CD4-positive, alpha-beta T cell (primary cell): Measurements from ENCODE around the gene SIMC1. TPM values are rescaled to one million over a fixed set of nuclear protein-coding genes. Genes with fewer than 3 reads are reported as not detected.

Source experiments
- ATAC-seq: fragments of 200-7000 bp; cut with Tn5 transposase; one replicate; pipeline ENCODE4 v1.10.0; 2022; ENCODE audit warnings: mild to moderate bottlenecking; ENCODE audit not compliant: poor library complexity
- CTCF ChIA-PET: fragments of 350-600 bp; sonication (Branson Sonifier 250); formaldehyde crosslinking; loops from one replicate; lab custom pipeline; 2021; ENCODE audit warnings: antibody characterized with exemption, inconsistent platforms; lab: Charles Lee
- POLR2A ChIA-PET: fragments of 350-600 bp; sonication (Branson Sonifier 250); formaldehyde crosslinking; loops from one replicate; lab custom pipeline; 2021; ENCODE audit warnings: antibody characterized with exemption, inconsistent platforms; lab: Charles Lee
- DNase-seq, 14 experiments: peaks; one replicate each; pipeline ENCODE4 v3.0.0-alpha.2; 2013 to 2020; ENCODE audit warnings: mixed read lengths in 2 of 14
- H3K27ac ChIP-seq, 2 donors: one replicate each; pipeline versions ENCODE4 v1.5.1 to v1.7.0; 2013; ENCODE audit warnings: low read length in 2 of 2, low read depth in 1 of 2, mild to moderate bottlenecking in 1 of 2
- H3K27me3 ChIP-seq, 2 experiments: 1 replicate in 1 of 2; 2 replicates in 1 of 2; pipeline versions ENCODE4 v1.6.1 to v1.7.0; 2013; ENCODE audit warnings: low read length in 2 of 2, control low read depth in 1 of 2, mild to moderate bottlenecking in 1 of 2, moderate library complexity in 1 of 2; ENCODE audit not compliant: insufficient read depth in 2 of 2, control insufficient read depth in 1 of 2
- H3K36me3 ChIP-seq: one replicate; pipeline ENCODE4 v1.6.1; 2013; ENCODE audit warnings: low read length, control low read depth; ENCODE audit not compliant: insufficient read depth
- H3K4me1 ChIP-seq: one replicate; pipeline ENCODE4 v1.6.1; 2013; ENCODE audit warnings: low read length, control low read depth; ENCODE audit not compliant: insufficient read depth
- H3K4me3 ChIP-seq: one replicate; pipeline ENCODE4 v1.5.1; 2013; ENCODE audit warnings: mild to moderate bottlenecking, low read length, moderate library complexity
- H3K9me3 ChIP-seq, 2 experiments: 1 replicate in 1 of 2; 2 replicates in 1 of 2; pipeline versions ENCODE4 v1.6.1 to v1.7.0; 2013; ENCODE audit warnings: low read length in 2 of 2, mild to moderate bottlenecking in 2 of 2, control low read depth in 1 of 2, moderate library complexity in 1 of 2; ENCODE audit not compliant: control insufficient read depth in 1 of 2, insufficient read depth in 1 of 2
- H3K27ac Mint-ChIP-seq: one replicate; pipeline ENCODE4 v1.8.0; 2020; ENCODE audit warnings: mixed read lengths
- H3K27me3 Mint-ChIP-seq: one replicate; pipeline ENCODE4 v1.8.0; 2021; ENCODE audit warnings: mixed read lengths
- H3K36me3 Mint-ChIP-seq: one replicate; pipeline ENCODE4 v1.8.0; 2021; ENCODE audit warnings: low read depth, mixed read lengths
- H3K4me1 Mint-ChIP-seq: one replicate; pipeline ENCODE4 v1.8.0; 2021; ENCODE audit warnings: low read depth, mixed read lengths
- H3K4me3 Mint-ChIP-seq: one replicate; pipeline ENCODE4 v1.8.0; 2020; ENCODE audit warnings: mild to moderate bottlenecking, mixed read lengths
- H3K9me3 Mint-ChIP-seq: one replicate; pipeline ENCODE4 v1.8.0; 2020; ENCODE audit warnings: mixed read lengths
- CTCF ChIP-seq: fragments of 200-600 bp; IDR thresholded peaks from one replicate; pipeline ENCODE4 v1.8.0; 2022; ENCODE audit warnings: antibody characterized with exemption, mild to moderate bottlenecking
- intact Hi-C, 2 experiments: fragments of 100-400 bp; cut with DNase I in 1 of 2; cut with micrococcal nuclease in 1 of 2; formaldehyde crosslinking; loops; one replicate each; pipeline versions ENCODE4 v1.15.1 to v1.9.0; 2023 to 2025; cut with DNase I, micrococcal nuclease
- total RNA-seq, 174 experiments: library from RNA in 2 of 174; stranded (reverse) in 2 of 174; gene quantifications; one replicate each; pipeline ENCODE4 v1.2.3 and lab custom pipeline; 2021 to 2026

Gene SIMC1
- total RNA-seq, 2 experiments from 2014 or later = 15.4 to 17.4 TPM

GRCh38 chr5:176337913-176338312 is 99.7 kb downstream of the SIMC1 start:
- Histone ChIP-seq H3K27ac (no peak overlapping the region), H3K4me3 (no peak overlapping the region), H3K9me3 (peaks cover 4 to 8% of the 10 kb centered on the region in 2 experiments), H3K27me3 (no peaks in the 10 kb centered on the region), H3K36me3 (peaks cover 24% of the 10 kb centered on the region), H3K4me1 (no peaks in the 10 kb centered on the region)
- intact Hi-C loops = no loop called here
- Mint-ChIP-seq H3K27me3 (no peaks in the 10 kb centered on the region), H3K4me3 (no peak overlapping the region), H3K36me3 (peaks cover 64% of the 10 kb centered on the region), H3K4me1 (no peaks in the 10 kb centered on the region), H3K9me3 (peaks cover 2% of the 10 kb centered on the region), H3K27ac (no peak overlapping the region)
- no peak for TF ChIP-seq CTCF
- POLR2A ChIA-PET = no interaction called here
- CTCF ChIA-PET = no interaction called here
- DNase-seq (no peak), ATAC-seq (no peak)

- no peak for TF ChIP-seq CTCF
- ChIA-PET POLR2A (interaction anchor here (1.0 kb wide), 1 partner anchor 23 kb away, joined by 4 read pairs; the partner anchor contains the start of gene KIAA1191), CTCF (no interaction called here)
- Histone ChIP-seq H3K4me1 (no peaks in the 10 kb centered on the region), H3K4me3 (no peak overlapping the region), H3K9me3 (peaks cover under 1 to 3% of the 10 kb centered on the region in 2 experiments), H3K27me3 (no peaks in the 10 kb centered on the region), H3K27ac (no peak overlapping the region), H3K36me3 (peaks cover 22% of the 10 kb centered on the region)
- Mint-ChIP-seq H3K4me3 (no peak overlapping the region), H3K27me3 (no peaks in the 10 kb centered on the region), H3K9me3 (no peaks in the 10 kb centered on the region), H3K36me3 (peaks cover 58% of the 10 kb centered on the region), H3K4me1 (no peaks in the 10 kb centered on the region), H3K27ac (no peak overlapping the region)
- intact Hi-C loops = no loop called here
- no peak for DNase-seq
- ATAC-seq = no peak
Observed at GRCh38 chr5:176339304-176339703, 101.1 kb downstream of the SIMC1 start.

GRCh38 chr5:176341325-176342157 is 103.3 kb downstream of the SIMC1 start:
- peaks cover 63% of the 10 kb centered on the region for H3K36me3 Mint-ChIP-seq
- ATAC-seq (no peak), DNase-seq (no peak)
- H3K4me3 ChIP-seq = no peak overlapping the region
- intact Hi-C loops = no loop called here
- H3K27me3 ChIP-seq = no peaks in the 10 kb centered on the region
- H3K27ac Mint-ChIP-seq = no peak overlapping the region
- H3K4me1 Mint-ChIP-seq = no peaks in the 10 kb centered on the region
- H3K9me3 Mint-ChIP-seq = no peaks in the 10 kb centered on the region
- H3K27me3 Mint-ChIP-seq = no peaks in the 10 kb centered on the region
- CTCF ChIA-PET = no interaction called here
- H3K9me3 ChIP-seq = no peaks in the 10 kb centered on the region
- no peak overlapping the region for H3K27ac ChIP-seq
- no peaks in the 10 kb centered on the region for H3K4me1 ChIP-seq
- H3K36me3 ChIP-seq = peaks cover 39% of the 10 kb centered on the region
- POLR2A ChIA-PET = no interaction called here
- TF ChIP-seq CTCF = no peak
- no peak overlapping the region for H3K4me3 Mint-ChIP-seq
